Mammary epithelial cell (primary cell): ENCODE data around the gene PRPS1.

Experiments used
- CTCF ChIP-seq, 2 donors: IDR thresholded peaks in 1 of 2; conservative IDR thresholded peaks in 1 of 2; 2 replicates each; pipeline ENCODE4 v1.5.1; 2011 to 2012; ENCODE audit warnings: inconsistent platforms in 2 of 2, low read length in 2 of 2, mild to moderate bottlenecking in 2 of 2, control low read depth in 1 of 2, low read depth in 1 of 2; ENCODE audit not compliant: insufficient read depth in 1 of 2; ENCODE audit errors: extremely low read depth in 1 of 2
- EZH2 ChIP-seq: IDR thresholded peaks from 2 replicates; pipeline ENCODE4 v1.6.1; 2012; ENCODE audit warnings: low read length, inconsistent platforms, borderline replicate concordance

DNA sequence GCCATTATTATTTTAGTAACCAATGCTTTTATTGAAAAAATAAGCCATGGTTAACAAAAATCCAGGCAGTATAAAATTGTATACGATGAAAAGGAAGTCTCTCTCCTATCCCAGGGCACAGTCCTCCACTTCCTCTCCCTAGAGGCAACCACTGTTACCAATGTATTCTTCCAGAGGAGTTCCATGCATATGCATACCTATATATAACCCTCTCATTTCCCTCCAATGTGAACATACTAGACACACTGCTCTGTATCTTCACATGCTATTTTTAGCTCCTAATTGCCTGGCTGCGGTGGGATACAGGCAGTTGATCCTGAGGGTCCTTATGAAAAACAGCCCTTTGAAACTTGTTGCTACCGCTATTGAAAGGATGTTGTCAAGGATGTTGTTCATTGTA lies 33.8 kb downstream of the PRPS1 start:
- TF ChIP-seq CTCF (conservative IDR thresholded peaks at IDR 0.05 in 1 of 2, IDR thresholded peaks at IDR 0.05 in 1 of 2; ENCODE audit: extremely low read depth in 1 of 2, insufficient read depth in 1 of 2, low read depth in 1 of 2, low read length in 2 of 2) (no peak), EZH2 (no peak)
